ENCODE results near the gene SSMEM1.

GRCh38 chr7:130240240-130240639, 32.6 kb downstream of the SSMEM1 start:
- no peak for TF ChIP-seq PKNOX1 (IDR thresholded peaks at IDR 0.05)
- TF ChIP-seq FOXA1 (IDR thresholded peaks at IDR 0.05), result no peak
- TF ChIP-seq SUZ12 (IDR thresholded peaks at IDR 0.05), result no peak
- no peak for TF ChIP-seq L3MBTL2 (conservative IDR thresholded peaks at IDR 0.05)
- TF ChIP-seq NFRKB (IDR thresholded peaks at IDR 0.05), result no peak
